HS-27A (cell line): ENCODE results near the gene UTF1.
"Not testable (repeated sequence)": the region's sequence is repeated elsewhere in the genome, so short reads cannot be mapped to it uniquely, and the experiment has no call there.

Source experiments
- DNase-seq: peaks from one replicate; pipeline ENCODE4 v3.0.0-alpha.2; 2012; ENCODE audit warnings: low read depth, missing footprints

Gene UTF1

GRCh38 chr10:133209641-133210040, 20.4 kb upstream of the UTF1 start:
- no peak for DNase-seq

GRCh38 chr10:133210398-133211140, 19.4 kb upstream of the UTF1 start:
- no peak for DNase-seq

- no peak for DNase-seq
These were observed 18.7 kb upstream of the UTF1 start for GRCh38 chr10:133211141-133211830.

GRCh38 chr10:133211959-133212852, 17.8 kb upstream of the UTF1 start:
- DNase-seq: no peak

GRCh38 chr10:133212853-133213494, 17.0 kb upstream of the UTF1 start:
- DNase-seq: no peak

- no peak for DNase-seq
These were observed 16.2 kb upstream of the UTF1 start for GRCh38 chr10:133213641-133214467.

GRCh38 chr10:133214468-133215410, 15.3 kb upstream of the UTF1 start:
- DNase-seq: no peak

- DNase-seq: no peak
These were observed 14.4 kb upstream of the UTF1 start for GRCh38 chr10:133215586-133215985.

GRCh38 chr10:133216776-133217175, 13.2 kb upstream of the UTF1 start:
- no peak for DNase-seq

- no peak for DNase-seq
These were observed 12.0 kb upstream of the UTF1 start for GRCh38 chr10:133217800-133218589.

GRCh38 chr10:133218891-133219290, 11.1 kb upstream of the UTF1 start:
- no peak for DNase-seq

GRCh38 chr10:133219782-133220181, 10.2 kb upstream of the UTF1 start:
- no peak for DNase-seq

GRCh38 chr10:133221331-133221730, 8.7 kb upstream of the UTF1 start:
- DNase-seq: no peak

- not testable (repeated sequence) for DNase-seq
These were observed 8.3 kb upstream of the UTF1 start for GRCh38 chr10:133221756-133222155.

- DNase-seq: no peak
These were observed 5.9 kb upstream of the UTF1 start for GRCh38 chr10:133224076-133224475.

GRCh38 chr10:133224756-133225372, 5.2 kb upstream of the UTF1 start:
- no peak for DNase-seq

- DNase-seq: no peak
These were observed 4.3 kb upstream of the UTF1 start for GRCh38 chr10:133225707-133226191.

GRCh38 chr10:133226251-133226808, 3.7 kb upstream of the UTF1 start:
- no peak for DNase-seq
